A673 (cell line): ENCODE measurements around the gene IGSF21. TPM values are rescaled to one million over a fixed set of nuclear protein-coding genes. Genes with fewer than 3 reads are reported as not detected.

ENCODE experiments used
- BruUV-seq: library from RNA; stranded (reverse); fragments of 400-500 nt; replicated peaks from 2 replicates; lab custom pipeline; 2021; lab: Mats Ljungman, UMichigan
- CTCF ChIA-PET: fragments of 300-600 bp; sonication (Branson Sonifier 250); formaldehyde crosslinking; loops from one replicate; lab custom pipeline; 2022; ENCODE audit warnings: antibody characterized with exemption; lab: Charles Lee
- POLR2A ChIA-PET: fragments of 300-600 bp; sonication (Branson Sonifier 250); formaldehyde crosslinking; loops from one replicate; lab custom pipeline; 2022; ENCODE audit warnings: antibody characterized with exemption; ENCODE audit not compliant: low non-redundant PET; lab: Charles Lee
- DNase-seq: peaks from one replicate; pipeline ENCODE4 v3.0.0-alpha.2; 2015; ENCODE audit warnings: low spot score
- H3K27ac ChIP-seq: fragments of 200-600 bp; sonication (generic); 2 replicates; pipeline ENCODE4 v1.5.1; 2016; ENCODE audit warnings: mixed run types, low read depth, mild to moderate bottlenecking, mixed read lengths, antibody characterized with exemption, low read length; ENCODE audit not compliant: poor library complexity, severe bottlenecking
- H3K27me3 ChIP-seq: fragments of 200-600 bp; sonication (generic); replicated peaks from 2 replicates; pipeline ENCODE4 v1.6.1; 2017; ENCODE audit warnings: mixed run types, low read depth, mild to moderate bottlenecking, mixed read lengths, antibody characterized with exemption, low read length; ENCODE audit not compliant: insufficient read depth, poor library complexity
- H3K36me3 ChIP-seq: fragments of 200-600 bp; sonication (generic); 2 replicates; pipeline ENCODE4 v1.6.1; 2016; ENCODE audit warnings: mixed run types, mild to moderate bottlenecking, mixed read lengths, antibody characterized with exemption, low read length; ENCODE audit not compliant: insufficient read depth, poor library complexity, severe bottlenecking
- H3K4me1 ChIP-seq: fragments of 200-600 bp; sonication (generic); 2 replicates; pipeline ENCODE4 v1.6.1; 2017; ENCODE audit warnings: mixed run types, mild to moderate bottlenecking, mixed read lengths, antibody characterized with exemption, low read length; ENCODE audit not compliant: insufficient read depth, poor library complexity, severe bottlenecking
- H3K4me3 ChIP-seq: fragments of 200-600 bp; sonication (generic); 2 replicates; pipeline ENCODE4 v1.5.1; 2016; ENCODE audit warnings: low read depth, mixed run types, mild to moderate bottlenecking, mixed read lengths, low read length; ENCODE audit not compliant: poor library complexity, severe bottlenecking
- H3K9me3 ChIP-seq: fragments of 200-600 bp; sonication (generic); 2 replicates; pipeline ENCODE4 v1.6.1; 2016; ENCODE audit warnings: mixed run types, low read depth, mild to moderate bottlenecking, mixed read lengths, antibody characterized with exemption, low read length; ENCODE audit not compliant: poor library complexity, severe bottlenecking
- EZH2 ChIP-seq: fragments of 200-600 bp; sonication (generic); IDR thresholded peaks from 2 replicates; pipeline ENCODE4 v1.6.1; 2017; ENCODE audit warnings: borderline replicate concordance, low read depth, mild to moderate bottlenecking, mixed read lengths, antibody characterized with exemption, low read length; ENCODE audit not compliant: poor library complexity, severe bottlenecking
- intact Hi-C: fragments of 100-400 bp; cut with micrococcal nuclease; formaldehyde crosslinking; loops from one replicate; pipeline ENCODE4 v1.10.0; 2022; ENCODE audit not compliant: unreplicated experiment
- total RNA-seq: library from RNA; stranded (reverse); gene quantifications from 2 replicates; pipeline ENCODE4 v1.2.3, GENCODE V29; 2021
- TF ChIP-seq, protein P1 (sequence below): fragments of 300-800, 200-600 bp; sonication (generic); conservative IDR thresholded peaks from 2 replicates; pipeline ENCODE4 v1.5.1; 2017; ENCODE audit warnings: low read depth, mild to moderate bottlenecking, antibody characterized with exemption, low read length, moderate library complexity, mixed read lengths

IGSF21 gene
- total RNA-seq, 1 experiment from 2014 or later: 3.2 TPM

DNA sequence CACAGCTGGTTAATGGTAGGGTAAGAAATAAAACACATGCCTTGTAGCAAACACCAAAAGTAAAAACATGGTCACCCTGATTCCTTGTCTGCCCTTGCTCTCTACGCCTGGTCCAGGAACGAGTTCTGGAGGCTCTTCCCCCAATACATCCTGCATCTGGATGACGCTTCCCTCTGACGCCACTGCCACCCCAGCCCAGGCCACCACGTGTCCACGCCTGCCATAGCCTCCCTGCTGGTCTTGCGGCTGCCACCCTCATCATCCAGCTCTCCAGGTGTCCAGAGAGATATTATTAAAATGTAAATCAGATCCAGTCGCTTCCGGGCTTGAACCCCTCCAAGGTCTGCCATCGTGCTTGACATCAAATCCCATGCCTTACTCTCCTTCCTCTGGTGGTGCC is 39.3 kb downstream of the IGSF21 start:
- intact Hi-C loops: no loop called here
- no peaks in the 10 kb centered on the region for H3K4me1 ChIP-seq
- no peak overlapping the region for H3K27ac ChIP-seq
- DNase-seq: no peak
- no peaks in the 10 kb centered on the region for H3K9me3 ChIP-seq
- ChIA-PET POLR2A (no interaction called here), CTCF (no interaction called here)
- no peak overlapping the region for H3K4me3 ChIP-seq
- no peaks in the 10 kb centered on the region for H3K36me3 ChIP-seq
- TF ChIP-seq, protein P1, sequence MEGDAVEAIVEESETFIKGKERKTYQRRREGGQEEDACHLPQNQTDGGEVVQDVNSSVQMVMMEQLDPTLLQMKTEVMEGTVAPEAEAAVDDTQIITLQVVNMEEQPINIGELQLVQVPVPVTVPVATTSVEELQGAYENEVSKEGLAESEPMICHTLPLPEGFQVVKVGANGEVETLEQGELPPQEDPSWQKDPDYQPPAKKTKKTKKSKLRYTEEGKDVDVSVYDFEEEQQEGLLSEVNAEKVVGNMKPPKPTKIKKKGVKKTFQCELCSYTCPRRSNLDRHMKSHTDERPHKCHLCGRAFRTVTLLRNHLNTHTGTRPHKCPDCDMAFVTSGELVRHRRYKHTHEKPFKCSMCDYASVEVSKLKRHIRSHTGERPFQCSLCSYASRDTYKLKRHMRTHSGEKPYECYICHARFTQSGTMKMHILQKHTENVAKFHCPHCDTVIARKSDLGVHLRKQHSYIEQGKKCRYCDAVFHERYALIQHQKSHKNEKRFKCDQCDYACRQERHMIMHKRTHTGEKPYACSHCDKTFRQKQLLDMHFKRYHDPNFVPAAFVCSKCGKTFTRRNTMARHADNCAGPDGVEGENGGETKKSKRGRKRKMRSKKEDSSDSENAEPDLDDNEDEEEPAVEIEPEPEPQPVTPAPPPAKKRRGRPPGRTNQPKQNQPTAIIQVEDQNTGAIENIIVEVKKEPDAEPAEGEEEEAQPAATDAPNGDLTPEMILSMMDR: no peak
- no peak for TF ChIP-seq EZH2
- H3K27me3 ChIP-seq: no peaks in the 10 kb centered on the region
- BruUV-seq: no TSS peak

DNA sequence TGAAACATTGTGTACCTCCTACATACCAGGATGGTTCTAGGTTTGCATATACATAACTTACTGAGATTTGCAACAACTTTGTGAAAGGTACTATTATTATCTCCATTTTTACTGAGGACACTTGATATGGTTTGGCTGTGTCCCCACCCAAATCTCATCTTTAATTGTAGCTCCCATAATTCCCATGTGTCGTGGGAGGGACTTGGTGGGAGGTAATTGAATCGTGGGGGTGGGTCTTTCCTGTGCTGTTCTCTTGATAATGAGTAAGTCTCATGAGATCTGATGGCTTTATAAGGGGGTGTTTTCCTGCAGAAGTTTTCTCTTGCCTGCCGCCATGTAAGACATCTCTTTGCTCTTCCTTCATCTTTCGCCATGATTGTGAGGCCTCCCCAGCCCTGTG is 40.1 kb downstream of the IGSF21 start:
- ChIA-PET CTCF (no interaction called here), POLR2A (no interaction called here)
- no peak for TF ChIP-seq EZH2
- no peak for DNase-seq
- no TSS peak for BruUV-seq
- Histone ChIP-seq H3K9me3 (no peaks in the 10 kb centered on the region), H3K27me3 (no peaks in the 10 kb centered on the region), H3K36me3 (no peaks in the 10 kb centered on the region), H3K27ac (no peak overlapping the region), H3K4me3 (no peak overlapping the region), H3K4me1 (no peaks in the 10 kb centered on the region)
- intact Hi-C loops: no loop called here

DNA sequence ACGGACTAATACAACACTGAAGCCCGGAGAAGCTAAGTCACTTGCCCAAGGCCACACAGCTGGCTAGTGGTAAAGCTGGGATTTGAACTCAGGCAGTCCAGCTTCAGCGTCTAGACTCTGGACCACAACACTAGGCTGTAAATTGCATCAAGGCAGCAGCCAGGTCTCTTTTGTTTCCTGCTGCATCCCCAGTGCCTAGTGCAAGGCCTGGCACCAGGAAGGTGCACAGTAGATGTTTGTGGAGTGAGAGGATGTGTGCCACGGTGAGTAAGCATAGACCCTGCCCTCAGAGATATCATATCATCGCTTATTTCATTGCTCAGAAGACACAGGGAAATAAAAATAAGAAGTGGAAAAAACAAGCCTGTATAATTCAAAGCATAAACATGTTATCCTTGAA is 40.9 kb downstream of the IGSF21 start:
- no peak for DNase-seq
- H3K27ac ChIP-seq: no peak overlapping the region
- ChIA-PET POLR2A (no interaction called here), CTCF (no interaction called here)
- TF ChIP-seq, protein P1: no peak
- no peak for TF ChIP-seq EZH2
- no peaks in the 10 kb centered on the region for H3K4me1 ChIP-seq
- intact Hi-C loops: no loop called here
- H3K36me3 ChIP-seq: no peaks in the 10 kb centered on the region
- no peak overlapping the region for H3K4me3 ChIP-seq
- no TSS peak for BruUV-seq
- no peaks in the 10 kb centered on the region for H3K9me3 ChIP-seq
- H3K27me3 ChIP-seq: no peaks in the 10 kb centered on the region

DNA sequence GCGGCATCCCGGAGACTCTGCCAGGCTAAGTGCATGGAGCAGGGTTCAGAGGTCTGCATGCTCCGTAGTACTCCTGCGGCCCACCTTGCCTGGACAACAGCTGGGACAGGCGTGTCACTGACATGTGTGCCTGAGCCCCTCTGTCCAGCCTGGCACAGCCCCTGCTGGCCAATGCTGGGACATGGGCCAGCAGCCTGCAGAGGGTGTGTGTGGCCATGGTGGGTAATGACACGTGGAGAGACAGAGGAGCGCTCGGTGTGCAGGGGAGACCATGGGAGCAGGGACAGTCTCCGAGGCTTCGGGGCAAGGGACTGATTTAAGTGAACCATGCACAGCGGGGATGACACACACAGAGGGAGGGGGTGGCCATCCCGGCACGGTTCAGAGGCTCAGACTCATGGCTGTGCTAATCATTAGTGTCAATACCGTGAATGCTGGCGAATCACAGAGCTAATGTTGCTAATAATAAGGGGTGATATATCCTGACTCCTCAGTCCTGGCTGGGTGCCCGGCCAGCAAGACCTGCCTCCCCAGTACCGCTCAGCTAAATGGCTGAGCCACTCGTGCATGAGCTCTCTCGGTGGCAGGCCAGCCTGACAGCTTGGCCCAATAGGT is 41.5 kb downstream of the IGSF21 start:
- Histone ChIP-seq H3K36me3 (no peaks in the 10 kb centered on the region), H3K9me3 (no peaks in the 10 kb centered on the region), H3K4me3 (no peak overlapping the region), H3K27me3 (no peaks in the 10 kb centered on the region), H3K4me1 (no peaks in the 10 kb centered on the region), H3K27ac (no peak overlapping the region)
- TF ChIP-seq, protein P1: 0 out of 2 replicates have a peak, but pooled peaks have one; percentile 9
- no peak for TF ChIP-seq EZH2
- BruUV-seq: no TSS peak
- intact Hi-C loops: no loop called here
- POLR2A ChIA-PET: no interaction called here
- no peak for DNase-seq
- CTCF ChIA-PET: no interaction called here
